ENCODE data around the gene NUBPL.
"Not testable (repeated sequence)": the region's sequence is repeated elsewhere in the genome, so short reads cannot be mapped to it uniquely, and the experiment has no call there.

NUBPL gene

DNA sequence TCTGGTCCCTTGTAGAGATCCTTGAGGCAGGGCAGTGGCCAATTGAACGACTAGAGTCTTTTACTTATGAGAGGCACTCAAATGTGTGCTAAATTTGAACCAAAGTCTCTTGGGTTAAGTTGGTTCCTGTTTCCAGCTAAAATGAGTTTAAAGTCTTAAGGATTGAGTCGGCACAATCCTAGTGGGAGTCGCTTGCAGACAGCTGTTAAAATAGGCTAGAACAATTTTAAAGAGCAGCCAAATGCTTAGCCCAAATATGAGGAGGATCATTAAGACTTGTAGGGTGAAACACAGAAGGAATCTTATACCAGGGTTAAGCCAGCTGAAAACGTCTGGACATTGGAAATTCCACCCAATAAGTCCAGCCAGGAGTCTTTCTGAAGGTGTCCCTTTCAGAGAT, 216.1 kb downstream of the NUBPL start:
- no peak for DNase-seq
- in situ Hi-C loops (cut with MboI; ENCODE audit: low pct_unique_long_range_greater_than_20kb, low sequenced_read_pairs), result no loop called here

DNA sequence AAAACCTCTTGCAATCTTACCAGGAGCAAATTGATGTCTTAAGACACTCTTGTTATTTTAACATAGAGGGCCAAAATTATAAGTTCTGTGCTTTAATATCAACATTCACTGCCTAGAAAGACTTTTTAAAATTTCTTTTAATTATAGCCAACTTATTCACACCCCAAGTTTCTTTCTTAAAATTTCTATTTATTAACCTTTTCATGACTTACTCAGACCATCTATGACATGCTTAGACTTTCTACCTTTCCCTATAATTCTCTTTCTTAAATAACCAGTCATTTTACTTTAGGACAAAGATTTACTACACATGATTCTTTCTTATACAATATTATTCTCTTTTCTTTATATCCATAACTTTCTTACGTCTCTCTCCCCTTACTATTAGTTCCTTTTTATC, 220.4 kb downstream of the NUBPL start:
- peak; percentile 20 for DNase-seq
- in situ Hi-C loops (cut with MboI; ENCODE audit: low pct_unique_long_range_greater_than_20kb, low sequenced_read_pairs), result no loop called here

DNA sequence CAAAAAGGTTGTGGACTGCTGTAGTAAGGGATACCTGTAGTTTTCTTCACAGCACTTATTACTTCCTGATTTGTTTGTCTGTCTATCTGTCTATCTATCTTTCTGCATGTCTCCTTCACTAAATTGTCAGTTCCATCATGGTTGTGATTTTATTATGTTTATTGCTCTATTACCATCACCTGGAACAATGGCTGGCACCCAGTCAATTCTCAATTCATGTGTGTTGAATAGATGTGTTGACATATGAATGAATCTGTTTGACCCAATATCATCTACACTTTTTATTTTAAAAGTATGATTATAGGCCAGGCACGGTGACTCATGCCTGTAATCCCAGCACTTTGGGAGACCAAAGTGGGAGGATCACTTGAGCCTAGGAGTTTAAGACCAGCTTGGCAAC, 224.4 kb downstream of the NUBPL start:
- in situ Hi-C loops (cut with MboI; ENCODE audit: low pct_unique_long_range_greater_than_20kb, low sequenced_read_pairs), result no loop called here
- no peak for DNase-seq

DNA sequence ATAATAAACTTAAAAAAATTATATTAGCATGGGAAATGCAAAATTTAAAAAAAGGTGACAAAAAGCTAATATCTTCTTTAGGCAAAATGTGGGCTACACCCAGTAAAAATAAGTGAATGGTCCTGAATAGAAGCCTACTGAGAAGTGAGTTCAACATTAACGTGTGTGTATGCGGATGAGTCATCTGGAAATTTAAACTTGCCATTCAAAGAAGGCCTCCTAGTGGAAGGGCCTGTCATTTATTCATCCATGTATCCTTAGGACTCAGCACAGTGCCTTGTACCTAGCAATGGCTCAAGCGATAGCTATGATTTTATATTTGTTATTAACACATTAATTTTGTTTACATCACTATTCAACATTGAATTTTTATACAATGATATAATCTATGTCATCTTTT, 226.2 kb downstream of the NUBPL start:
- no peak for DNase-seq
- in situ Hi-C loops (cut with MboI; ENCODE audit: low pct_unique_long_range_greater_than_20kb, low sequenced_read_pairs), result no loop called here

DNA sequence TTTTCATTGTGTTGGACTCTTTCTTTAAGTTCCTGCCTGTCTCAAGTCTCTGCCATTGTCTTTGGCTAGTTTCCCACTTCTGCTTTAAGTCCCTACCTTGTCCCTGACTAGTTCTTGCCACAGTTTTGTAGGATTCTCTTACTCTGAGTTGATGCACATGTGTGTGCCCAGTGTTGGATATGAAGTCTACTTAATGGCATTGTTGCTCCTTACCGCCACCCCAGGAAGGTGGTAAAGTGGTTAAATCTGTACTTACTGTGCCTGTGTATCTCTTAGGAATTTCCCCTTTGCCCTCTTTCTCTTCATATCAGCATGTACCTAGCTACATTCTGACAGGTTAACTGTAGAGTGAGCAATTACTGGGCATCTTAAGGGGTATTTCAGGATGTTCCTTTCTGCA, 227.1 kb downstream of the NUBPL start:
- in situ Hi-C loops (cut with MboI; ENCODE audit: low pct_unique_long_range_greater_than_20kb, low sequenced_read_pairs), result no loop called here
- DNase-seq, result peak; percentile 2

DNA sequence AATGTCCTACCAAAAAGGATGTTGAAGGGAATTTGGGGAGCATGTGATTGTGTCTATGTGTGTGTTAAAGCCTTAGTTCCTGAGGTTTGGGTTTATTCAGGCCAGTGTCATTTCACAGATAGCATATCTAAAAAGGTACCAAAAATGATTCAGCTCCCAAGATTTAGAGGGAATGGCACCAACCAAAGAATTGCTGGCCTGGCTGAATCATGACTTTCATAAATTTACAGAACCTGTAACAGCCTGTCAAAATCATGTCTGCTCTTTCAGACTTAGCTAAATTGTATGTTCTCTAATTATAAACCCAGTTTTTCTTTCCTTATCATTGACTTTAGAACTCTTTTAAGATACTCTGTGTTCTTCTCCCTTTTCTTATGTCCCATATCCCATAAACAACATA, 231.5 kb downstream of the NUBPL start:
- DNase-seq, result no peak
- in situ Hi-C loops (cut with MboI; ENCODE audit: low pct_unique_long_range_greater_than_20kb, low sequenced_read_pairs), result no loop called here

DNA sequence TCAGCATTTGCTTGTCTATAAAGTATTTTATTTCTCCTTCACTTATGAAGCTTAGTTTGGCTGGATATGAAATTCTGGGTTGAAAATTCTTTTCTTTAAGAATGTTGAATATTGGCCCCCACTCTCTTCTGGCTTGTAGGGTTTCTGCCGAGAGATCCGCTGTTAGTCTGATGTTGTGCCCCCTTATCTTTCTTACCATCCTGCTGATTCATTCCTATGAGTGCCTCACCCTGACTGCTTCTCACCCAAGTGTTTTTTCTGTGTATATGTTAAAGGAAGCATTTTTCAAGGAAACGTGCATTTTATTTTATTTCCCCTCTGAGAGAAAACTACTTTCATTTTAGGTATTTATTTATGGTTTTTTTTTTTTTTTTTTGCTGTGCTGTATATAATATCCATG, 236.7 kb downstream of the NUBPL start:
- DNase-seq; in situ Hi-C loops (cut with MboI; ENCODE audit: low pct_unique_long_range_greater_than_20kb, low sequenced_read_pairs): not testable (repeated sequence)

DNA sequence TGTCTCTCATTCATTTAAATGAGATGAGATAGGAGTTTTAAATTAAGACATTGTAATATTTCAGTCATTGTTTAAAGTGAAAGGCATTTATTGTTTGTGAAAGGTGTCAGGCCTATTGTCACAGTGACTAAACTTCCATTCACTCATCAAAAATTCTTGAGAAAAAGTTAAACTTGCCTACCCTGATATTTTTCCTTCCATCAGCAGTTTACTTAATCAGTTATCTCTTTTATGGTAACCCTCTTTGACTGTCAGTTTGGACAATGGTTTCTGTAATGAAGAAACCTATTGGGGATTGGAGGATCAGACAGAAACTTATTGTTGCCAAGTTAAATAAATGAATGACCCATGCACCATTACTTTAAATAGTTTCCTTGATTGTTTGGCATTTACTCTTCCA, 241.6 kb downstream of the NUBPL start:
- DNase-seq, result no peak
- in situ Hi-C loops (cut with MboI; ENCODE audit: low pct_unique_long_range_greater_than_20kb, low sequenced_read_pairs), result no loop called here

DNA sequence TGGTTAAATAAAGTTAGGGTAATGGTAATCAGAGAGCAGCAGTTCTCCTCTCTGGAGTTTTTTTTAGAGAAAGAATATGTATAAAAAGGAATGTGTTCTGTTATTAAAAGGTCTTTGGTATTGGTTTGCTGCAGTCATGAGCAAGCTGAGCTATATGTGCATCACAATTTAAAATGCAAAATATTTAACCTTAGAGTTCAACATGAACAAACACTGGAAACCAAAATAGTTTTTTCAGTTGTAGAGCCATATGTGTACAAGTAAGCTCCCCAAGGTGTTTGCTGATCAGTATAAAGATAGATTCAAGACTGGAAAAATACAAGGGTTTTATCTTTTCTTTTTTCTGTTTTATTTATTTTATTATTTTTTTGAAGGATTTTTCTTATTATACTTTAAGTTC, 245.0 kb downstream of the NUBPL start:
- DNase-seq, result no peak
- in situ Hi-C loops (cut with MboI; ENCODE audit: low pct_unique_long_range_greater_than_20kb, low sequenced_read_pairs), result no loop called here

DNA sequence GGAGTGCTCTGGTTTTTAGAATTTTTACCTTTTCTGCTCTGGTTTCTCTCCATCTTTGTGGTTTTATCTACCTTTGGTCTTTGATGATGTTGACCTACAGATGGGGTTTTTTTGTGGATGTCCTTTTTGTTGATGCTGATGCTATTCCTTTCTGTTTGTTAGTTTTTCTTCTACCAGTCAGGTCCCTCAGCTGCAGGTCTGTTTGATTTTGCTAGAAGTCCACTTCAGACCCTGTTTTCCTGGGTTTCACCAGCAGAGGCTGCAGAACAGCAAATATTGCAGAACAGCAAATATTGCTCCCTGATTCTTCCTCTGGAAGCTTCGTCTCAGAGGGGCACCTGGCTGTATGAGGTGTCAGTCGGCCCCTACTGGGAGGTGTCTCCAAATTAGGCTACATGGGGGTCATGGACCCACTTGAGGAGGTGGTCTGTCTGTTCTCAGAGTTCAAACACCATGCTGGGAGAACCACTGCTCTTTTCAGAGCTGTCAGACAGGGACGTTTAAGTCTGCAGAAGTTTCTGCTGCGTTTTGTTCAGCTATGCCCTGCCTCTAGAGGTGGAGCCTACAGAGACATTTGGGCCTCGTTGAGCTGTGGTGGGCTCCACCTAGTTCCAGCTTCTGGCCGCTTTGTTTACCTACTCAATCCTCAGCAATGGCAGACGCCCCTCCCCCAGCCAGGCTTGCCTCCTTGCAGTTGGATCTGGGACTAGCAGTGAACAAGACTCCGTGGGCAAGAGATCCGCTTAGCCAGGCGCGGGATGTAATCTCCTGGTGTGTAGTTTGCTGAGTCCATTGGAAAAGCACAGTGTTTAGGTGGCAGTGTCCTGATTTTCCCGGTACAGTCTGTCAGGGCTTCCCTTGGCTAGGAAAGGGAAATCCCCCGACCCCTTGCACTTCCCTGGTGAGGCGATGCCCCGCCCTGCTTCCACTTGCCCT, 250.8 kb downstream of the NUBPL start:
- in situ Hi-C loops (cut with MboI; ENCODE audit: low pct_unique_long_range_greater_than_20kb, low sequenced_read_pairs); DNase-seq: not testable (repeated sequence)

DNA sequence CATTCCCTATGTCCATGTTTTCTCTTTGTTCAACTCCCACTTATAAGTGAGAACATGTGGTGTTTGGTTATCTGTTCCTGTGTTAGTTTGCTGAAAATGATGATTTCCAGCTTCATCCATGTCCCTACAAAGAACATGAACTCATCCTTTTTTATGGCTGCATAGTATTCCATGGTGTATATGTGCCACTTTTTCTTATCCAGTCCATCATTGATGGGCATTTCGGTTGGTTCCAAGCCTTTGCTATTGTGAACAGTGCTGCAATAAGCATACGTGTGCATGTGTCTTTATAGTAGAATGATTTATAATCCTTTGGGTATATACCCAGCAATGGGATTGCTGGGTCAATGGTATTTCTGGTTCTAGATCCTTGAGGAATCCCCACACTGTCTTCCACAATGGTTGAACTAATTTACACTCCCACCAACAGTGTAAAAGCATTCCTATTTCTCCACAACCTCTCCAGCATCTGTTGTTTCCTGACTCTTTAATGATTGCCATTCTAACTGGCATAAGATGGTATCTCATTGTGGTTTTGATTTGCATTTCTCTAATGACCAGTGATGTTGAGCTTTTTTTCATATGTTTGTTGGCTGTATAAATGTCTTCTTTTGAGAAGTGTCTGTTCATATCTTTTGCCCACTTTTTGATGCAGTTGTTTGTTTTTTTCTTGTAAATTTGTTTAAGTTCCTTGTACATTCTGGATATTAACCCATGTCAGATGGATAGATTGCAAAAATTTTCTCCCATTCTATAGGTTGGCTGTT, 252.7 kb downstream of the NUBPL start:
- DNase-seq; in situ Hi-C loops (cut with MboI; ENCODE audit: low pct_unique_long_range_greater_than_20kb, low sequenced_read_pairs): not testable (repeated sequence)

DNA sequence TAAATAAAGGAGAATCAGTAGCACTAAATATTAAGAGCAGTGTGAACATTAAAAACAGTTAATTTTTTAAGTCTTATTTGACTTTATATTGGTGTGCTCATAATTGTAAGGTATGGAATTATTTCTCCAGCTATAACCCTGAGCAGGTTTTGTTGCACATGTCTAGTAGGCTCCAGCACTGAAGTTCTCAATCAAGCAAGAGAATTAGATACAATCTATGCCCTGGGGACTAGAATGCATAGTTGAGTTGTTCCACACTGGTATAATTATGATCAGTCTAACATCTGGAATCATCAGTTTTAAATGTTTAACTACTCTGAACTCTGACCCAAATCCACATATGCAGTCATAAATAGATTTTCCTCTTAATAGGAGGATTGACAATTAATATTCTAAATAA, 258.1 kb downstream of the NUBPL start:
- DNase-seq, result no peak
- in situ Hi-C loops (cut with MboI; ENCODE audit: low pct_unique_long_range_greater_than_20kb, low sequenced_read_pairs), result no loop called here

DNA sequence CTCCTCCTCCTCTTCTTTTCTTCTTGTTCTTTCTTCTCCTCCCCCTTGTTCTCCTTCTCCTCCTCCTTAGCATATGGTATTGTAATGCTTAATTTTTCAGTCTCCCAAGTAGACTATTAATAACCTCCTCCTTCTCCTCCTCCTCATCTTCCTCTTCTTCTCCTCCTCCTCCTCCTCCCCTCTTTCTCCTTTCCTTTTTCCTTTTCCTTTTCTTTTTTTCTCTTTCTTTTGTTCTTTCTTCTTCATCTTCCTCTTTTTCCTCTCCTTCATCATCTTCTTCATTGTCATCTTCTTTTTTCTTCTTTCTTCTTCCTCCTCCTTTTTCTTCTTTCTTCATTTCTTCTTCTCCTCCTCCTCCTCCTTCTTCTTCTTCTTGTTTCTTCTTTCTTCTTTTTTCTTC, 264.3 kb downstream of the NUBPL start:
- in situ Hi-C loops (cut with MboI; ENCODE audit: low pct_unique_long_range_greater_than_20kb, low sequenced_read_pairs), result no loop called here
- no peak for DNase-seq

DNA sequence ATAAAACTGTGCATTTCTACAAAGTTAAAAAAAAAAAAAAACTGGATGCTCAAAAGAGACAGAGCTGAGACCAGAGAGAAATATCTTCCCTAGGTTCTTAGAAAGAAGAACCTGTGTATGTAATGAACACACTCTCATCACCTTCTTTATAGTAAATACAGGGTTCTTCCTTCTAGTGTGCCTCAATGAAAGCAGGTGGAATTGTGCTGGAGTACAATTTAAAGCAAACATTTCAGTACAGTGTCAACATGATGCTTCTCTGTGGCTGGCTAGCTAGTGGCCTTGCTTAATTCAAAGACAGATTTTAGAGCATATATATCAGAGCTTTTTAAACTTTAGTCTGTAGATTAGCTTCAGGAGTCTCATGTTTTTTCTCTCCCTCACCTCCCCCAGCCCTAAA, 266.1 kb downstream of the NUBPL start:
- DNase-seq, result no peak
- in situ Hi-C loops (cut with MboI; ENCODE audit: low pct_unique_long_range_greater_than_20kb, low sequenced_read_pairs), result no loop called here

DNA sequence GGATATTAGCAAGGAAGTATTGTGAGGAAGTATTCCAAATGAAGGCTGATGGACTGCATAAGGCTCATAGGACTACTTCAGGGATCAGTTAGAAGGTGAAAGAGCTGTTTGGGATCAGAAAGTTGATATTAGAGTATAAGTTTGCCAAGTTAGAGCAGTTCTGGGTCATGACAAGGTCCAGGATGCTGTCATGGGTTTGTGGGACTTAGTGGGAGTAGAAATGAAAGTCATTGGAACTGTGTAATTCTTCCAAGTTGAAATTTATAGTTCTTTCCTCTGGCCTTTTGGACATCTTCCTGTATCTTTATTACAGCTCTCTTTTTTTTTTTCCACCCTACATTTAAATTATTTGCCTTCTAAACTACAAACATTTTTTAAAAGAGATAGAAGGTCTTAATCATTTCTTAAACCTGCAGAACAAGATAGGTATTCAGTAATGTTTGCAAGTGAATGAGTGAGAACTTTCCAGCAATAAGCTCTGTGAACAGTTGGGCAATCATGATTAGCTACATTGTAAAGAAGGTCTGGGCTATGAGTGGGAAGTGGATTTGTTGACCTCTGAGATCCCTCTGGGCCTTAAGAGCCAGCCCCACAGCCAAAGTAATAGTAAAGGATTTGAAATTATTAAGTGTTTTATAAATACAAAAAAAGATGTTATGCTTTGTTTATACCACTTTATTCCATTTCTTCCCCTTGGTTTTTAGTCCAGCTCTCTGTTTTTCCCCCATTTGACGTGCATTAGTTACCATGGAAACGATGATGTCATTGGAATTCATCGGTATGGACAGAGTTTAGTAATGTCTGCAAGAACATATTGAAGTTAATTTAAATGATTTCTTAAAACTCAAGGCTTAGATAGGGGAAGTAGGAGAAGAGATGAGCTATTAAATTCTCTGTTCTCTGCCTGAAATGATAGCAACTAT, 268.0 kb downstream of the NUBPL start:
- no peak for DNase-seq
- in situ Hi-C loops (cut with MboI; ENCODE audit: low pct_unique_long_range_greater_than_20kb, low sequenced_read_pairs), result no loop called here

DNA sequence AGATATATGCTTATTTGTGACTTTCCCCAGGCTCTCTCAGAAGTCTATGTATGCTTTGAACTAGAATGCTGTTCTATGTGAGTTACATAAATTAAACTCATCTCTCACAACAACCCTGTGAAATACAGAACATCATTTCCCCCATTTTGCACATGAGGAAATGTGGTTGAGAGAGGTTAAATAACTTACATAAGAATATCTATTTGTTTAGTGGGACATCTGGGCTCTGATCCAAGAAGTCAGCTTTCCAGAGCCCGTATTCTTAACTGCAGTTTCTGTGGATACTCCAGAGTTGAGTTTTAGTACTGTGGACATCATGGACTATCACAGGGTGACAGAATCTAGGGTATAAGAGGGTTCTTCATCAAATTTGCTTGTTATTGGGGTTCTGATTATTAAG, 273.4 kb downstream of the NUBPL start:
- in situ Hi-C loops (cut with MboI; ENCODE audit: low pct_unique_long_range_greater_than_20kb, low sequenced_read_pairs), result no loop called here

DNA sequence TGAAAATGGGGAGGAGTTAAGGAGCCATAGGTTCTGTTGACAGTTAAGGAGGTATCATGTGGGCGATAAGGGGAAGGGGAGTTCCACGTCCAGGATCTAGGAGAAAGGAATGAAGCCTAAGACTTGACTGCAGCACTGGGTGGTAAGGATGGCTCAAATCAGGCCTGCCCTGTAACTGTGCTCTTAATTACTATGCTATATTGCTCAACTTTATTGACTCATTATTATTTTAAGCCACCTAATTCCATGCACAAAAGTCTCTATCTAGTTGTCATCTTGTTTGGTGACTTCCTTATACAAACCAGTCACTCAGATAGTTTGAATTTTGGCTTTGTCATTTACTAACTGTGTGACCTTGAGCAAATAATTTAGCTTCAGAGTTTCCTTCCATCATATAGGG, 273.8 kb downstream of the NUBPL start:
- DNase-seq, result no peak
- in situ Hi-C loops (cut with MboI; ENCODE audit: low pct_unique_long_range_greater_than_20kb, low sequenced_read_pairs), result no loop called here

More for the DNA sequence above, 273.4 kb downstream of the NUBPL start:
- no peak for DNase-seq

DNA sequence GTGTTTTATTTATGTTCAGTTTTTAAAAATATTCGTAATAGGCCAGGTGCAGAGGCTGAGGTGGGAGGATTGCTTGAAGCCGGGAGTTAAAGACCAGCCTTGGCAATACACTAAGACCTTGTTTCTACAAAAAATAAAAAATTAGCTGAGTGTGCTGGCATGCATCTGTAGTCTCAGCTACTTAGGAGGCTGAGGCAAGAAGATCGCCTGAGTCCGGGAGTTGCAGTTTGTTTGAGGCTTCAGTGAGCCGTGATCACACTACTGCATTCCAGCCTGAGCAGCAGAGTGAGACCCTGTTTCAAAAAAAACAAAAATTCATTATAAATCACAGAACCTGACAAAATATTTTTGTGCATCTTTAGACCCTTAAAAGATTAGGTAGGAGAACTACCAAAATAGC, 275.8 kb downstream of the NUBPL start:
- in situ Hi-C loops (cut with MboI; ENCODE audit: low pct_unique_long_range_greater_than_20kb, low sequenced_read_pairs), result no loop called here
- DNase-seq, result no peak

DNA sequence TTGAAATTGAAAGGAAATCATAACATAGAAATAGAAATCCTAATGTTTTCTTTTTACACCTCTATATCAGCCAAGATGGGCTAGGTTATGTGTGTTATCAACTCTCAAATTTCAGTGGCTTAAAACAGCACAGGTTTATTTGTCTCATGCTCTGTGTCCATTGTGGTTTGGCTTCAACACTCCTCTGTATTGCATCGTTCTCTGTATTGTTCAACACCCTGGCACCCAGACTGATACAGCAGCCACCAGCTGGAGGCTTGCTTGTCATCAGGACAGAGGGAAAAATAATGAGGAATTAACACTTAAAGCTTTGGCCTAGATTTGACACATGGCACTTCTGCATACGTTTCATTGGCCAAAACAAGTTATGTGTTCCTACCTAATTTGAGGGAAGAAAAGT, 281.7 kb downstream of the NUBPL start:
- no peak for DNase-seq
- in situ Hi-C loops (cut with MboI; ENCODE audit: low pct_unique_long_range_greater_than_20kb, low sequenced_read_pairs), result no loop called here

All from KBM-7 (cell line).